LNCAP (cell line): ENCODE data around the gene MIS18BP1.

Experiments used
- TF ChIP-seq, protein P1 (sequence below): fragments of 450-650 bp; IDR thresholded peaks from 2 replicates; pipeline ENCODE4 v1.5.1; 2017; ENCODE audit warnings: mild to moderate bottlenecking

Gene MIS18BP1

GRCh38 chr14:45156067-45156466 is 96.9 kb downstream of the MIS18BP1 start:
- TF ChIP-seq, protein P1, sequence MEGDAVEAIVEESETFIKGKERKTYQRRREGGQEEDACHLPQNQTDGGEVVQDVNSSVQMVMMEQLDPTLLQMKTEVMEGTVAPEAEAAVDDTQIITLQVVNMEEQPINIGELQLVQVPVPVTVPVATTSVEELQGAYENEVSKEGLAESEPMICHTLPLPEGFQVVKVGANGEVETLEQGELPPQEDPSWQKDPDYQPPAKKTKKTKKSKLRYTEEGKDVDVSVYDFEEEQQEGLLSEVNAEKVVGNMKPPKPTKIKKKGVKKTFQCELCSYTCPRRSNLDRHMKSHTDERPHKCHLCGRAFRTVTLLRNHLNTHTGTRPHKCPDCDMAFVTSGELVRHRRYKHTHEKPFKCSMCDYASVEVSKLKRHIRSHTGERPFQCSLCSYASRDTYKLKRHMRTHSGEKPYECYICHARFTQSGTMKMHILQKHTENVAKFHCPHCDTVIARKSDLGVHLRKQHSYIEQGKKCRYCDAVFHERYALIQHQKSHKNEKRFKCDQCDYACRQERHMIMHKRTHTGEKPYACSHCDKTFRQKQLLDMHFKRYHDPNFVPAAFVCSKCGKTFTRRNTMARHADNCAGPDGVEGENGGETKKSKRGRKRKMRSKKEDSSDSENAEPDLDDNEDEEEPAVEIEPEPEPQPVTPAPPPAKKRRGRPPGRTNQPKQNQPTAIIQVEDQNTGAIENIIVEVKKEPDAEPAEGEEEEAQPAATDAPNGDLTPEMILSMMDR = no peak
